Gastroesophageal sphincter (tissue), 3 donors: ENCODE measurements around the gene DHX58.

Source experiments
- EP300 ChIP-seq: sonication (generic); formaldehyde crosslinking; IDR thresholded peaks from one replicate; pipeline ENCODE4 v1.6.1; 2017; ENCODE audit warnings: antibody characterized with exemption, mild to moderate bottlenecking
- POLR2A ChIP-seq, 2 donors: fragments of 450-650 bp; IDR thresholded peaks; one replicate each; pipeline ENCODE4 v1.6.1; 2017; ENCODE audit warnings: antibody characterized with exemption in 2 of 2, mild to moderate bottlenecking in 2 of 2, moderate library complexity in 1 of 2
- POLR2AphosphoS5 ChIP-seq: sonication (generic); formaldehyde crosslinking; IDR thresholded peaks from one replicate; pipeline ENCODE4 v1.6.1; 2017; ENCODE audit warnings: antibody characterized with exemption
- TF ChIP-seq, protein P1 (sequence below), 4 experiments: fragments of 200-600 bp in 2 of 4; fragments of 450-650 bp in 2 of 4; sonication (generic) in 1 of 4; IDR thresholded peaks; one replicate each; pipeline ENCODE4 v1.5.1; 2017 to 2019; ENCODE audit warnings: antibody characterized with exemption in 4 of 4, mild to moderate bottlenecking in 2 of 4, moderate library complexity in 2 of 4

DNA sequence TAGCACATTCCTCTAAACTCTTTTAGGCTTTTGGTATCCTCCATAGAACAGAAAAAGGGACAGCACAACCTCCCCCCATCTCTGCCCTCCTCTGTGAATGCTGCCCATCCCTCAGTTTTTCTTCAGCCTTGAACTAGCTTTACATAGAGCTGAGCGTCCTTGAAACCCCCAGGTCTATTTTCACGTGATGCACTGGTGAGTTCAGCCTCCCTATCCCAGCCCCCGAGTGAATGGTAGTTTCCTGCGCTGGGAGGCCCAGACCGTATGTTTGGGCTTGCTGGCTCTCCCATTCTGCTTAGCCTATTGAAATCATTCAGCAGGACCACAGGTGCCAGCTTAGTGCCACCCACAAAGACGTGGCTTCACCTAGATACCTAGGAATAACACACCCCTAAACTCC is 36.7 kb downstream of the DHX58 start:
- TF ChIP-seq, protein P1, sequence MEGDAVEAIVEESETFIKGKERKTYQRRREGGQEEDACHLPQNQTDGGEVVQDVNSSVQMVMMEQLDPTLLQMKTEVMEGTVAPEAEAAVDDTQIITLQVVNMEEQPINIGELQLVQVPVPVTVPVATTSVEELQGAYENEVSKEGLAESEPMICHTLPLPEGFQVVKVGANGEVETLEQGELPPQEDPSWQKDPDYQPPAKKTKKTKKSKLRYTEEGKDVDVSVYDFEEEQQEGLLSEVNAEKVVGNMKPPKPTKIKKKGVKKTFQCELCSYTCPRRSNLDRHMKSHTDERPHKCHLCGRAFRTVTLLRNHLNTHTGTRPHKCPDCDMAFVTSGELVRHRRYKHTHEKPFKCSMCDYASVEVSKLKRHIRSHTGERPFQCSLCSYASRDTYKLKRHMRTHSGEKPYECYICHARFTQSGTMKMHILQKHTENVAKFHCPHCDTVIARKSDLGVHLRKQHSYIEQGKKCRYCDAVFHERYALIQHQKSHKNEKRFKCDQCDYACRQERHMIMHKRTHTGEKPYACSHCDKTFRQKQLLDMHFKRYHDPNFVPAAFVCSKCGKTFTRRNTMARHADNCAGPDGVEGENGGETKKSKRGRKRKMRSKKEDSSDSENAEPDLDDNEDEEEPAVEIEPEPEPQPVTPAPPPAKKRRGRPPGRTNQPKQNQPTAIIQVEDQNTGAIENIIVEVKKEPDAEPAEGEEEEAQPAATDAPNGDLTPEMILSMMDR (IDR thresholded peaks at IDR 0.05), result no peak
- no peak for TF ChIP-seq POLR2AphosphoS5
- no peak for TF ChIP-seq POLR2A (IDR thresholded peaks at IDR 0.05)
- TF ChIP-seq EP300, result no peak
